Activated CD4-positive, alpha-beta memory T cell treated with anti-CD3 and anti-CD28 coated beads for 36 hours (primary cell): ENCODE measurements around the gene AMPD3. TPM values are rescaled to one million over a fixed set of nuclear protein-coding genes. Genes with fewer than 3 reads are reported as not detected.

Experiments used
- CTCF ChIA-PET: fragments of 350-600 bp; sonication (Branson Sonifier 250); formaldehyde crosslinking; loops from one replicate; lab custom pipeline; 2021; ENCODE audit warnings: antibody characterized with exemption, inconsistent platforms; lab: Charles Lee
- POLR2A ChIA-PET: fragments of 350-600 bp; sonication (Branson Sonifier 250); formaldehyde crosslinking; loops from one replicate; lab custom pipeline; 2021; ENCODE audit warnings: antibody characterized with exemption; lab: Charles Lee
- DNase-seq: peaks from one replicate; pipeline ENCODE4 v3.0.0-alpha.2; 2020
- H3K27ac Mint-ChIP-seq: one replicate; pipeline ENCODE4 v1.8.0; 2021; ENCODE audit warnings: mixed read lengths
- H3K27me3 Mint-ChIP-seq: one replicate; pipeline ENCODE4 v1.8.0; 2021; ENCODE audit warnings: mixed read lengths
- H3K36me3 Mint-ChIP-seq: one replicate; pipeline ENCODE4 v1.8.0; 2021; ENCODE audit warnings: mixed read lengths
- H3K4me1 Mint-ChIP-seq: one replicate; pipeline ENCODE4 v1.8.0; 2021; ENCODE audit warnings: low read depth, mixed read lengths
- H3K4me3 Mint-ChIP-seq: one replicate; pipeline ENCODE4 v1.8.0; 2021; ENCODE audit warnings: mild to moderate bottlenecking, mixed read lengths
- H3K9me3 Mint-ChIP-seq: one replicate; pipeline ENCODE4 v1.8.0; 2021; ENCODE audit warnings: mixed read lengths
- intact Hi-C: fragments of 100-400 bp; cut with micrococcal nuclease; formaldehyde crosslinking; loops from one replicate; pipeline ENCODE4 v1.15.1; 2023
- total RNA-seq, 2 experiments: library from RNA; stranded (reverse); gene quantifications; one replicate each; pipeline ENCODE4 v1.2.3, GENCODE V29; 2021

Gene AMPD3
- total RNA-seq, 2 experiments from 2014 or later = 25.5 to 25.7 TPM

DNA sequence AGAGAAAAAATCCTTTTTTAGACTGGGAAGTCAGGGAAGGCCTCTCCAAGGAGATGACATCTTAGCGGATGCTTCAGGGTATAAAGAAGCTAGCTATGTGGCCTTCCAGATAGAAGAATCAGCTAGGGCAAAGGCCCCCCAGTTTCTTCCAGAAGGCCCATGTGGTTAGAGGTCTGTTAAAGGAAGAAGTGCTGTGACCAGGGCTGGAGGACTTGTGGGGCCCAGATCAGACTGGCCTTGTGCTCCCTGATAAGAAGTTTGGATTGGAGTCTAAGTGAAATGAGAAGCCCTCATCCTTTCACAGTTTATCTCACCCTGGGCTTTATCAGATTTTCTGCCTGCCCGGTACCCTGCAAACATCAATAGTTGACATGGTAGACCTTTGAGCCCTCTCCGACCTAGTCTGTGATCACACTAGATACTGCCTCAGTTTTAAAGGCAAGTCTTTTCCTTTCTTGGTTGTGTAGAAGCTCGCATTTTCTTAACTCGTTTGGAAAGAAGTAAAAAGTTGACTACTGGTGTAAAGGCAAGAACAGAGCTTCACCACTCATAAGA lies 7.8 kb downstream of the AMPD3 start:
- H3K4me3 Mint-ChIP-seq = no peak overlapping the region
- no peaks in the 10 kb centered on the region for H3K9me3 Mint-ChIP-seq
- no peaks in the 10 kb centered on the region for H3K27me3 Mint-ChIP-seq
- CTCF ChIA-PET = interaction anchor here (0.6 kb wide), 2 partner anchors 134 to 1375 kb away, joined by 3 read pairs; no protein-coding TSS in a partner anchor
- DNase-seq = no peak
- peaks cover 33% of the 10 kb centered on the region for H3K36me3 Mint-ChIP-seq
- peaks cover 25% of the 10 kb centered on the region for H3K4me1 Mint-ChIP-seq
- POLR2A ChIA-PET = interaction anchor here (0.6 kb wide), 1 partner anchor 11 kb away, joined by 4 read pairs; no protein-coding TSS in a partner anchor
- intact Hi-C loops = no loop called here
- no peak overlapping the region for H3K27ac Mint-ChIP-seq

DNA sequence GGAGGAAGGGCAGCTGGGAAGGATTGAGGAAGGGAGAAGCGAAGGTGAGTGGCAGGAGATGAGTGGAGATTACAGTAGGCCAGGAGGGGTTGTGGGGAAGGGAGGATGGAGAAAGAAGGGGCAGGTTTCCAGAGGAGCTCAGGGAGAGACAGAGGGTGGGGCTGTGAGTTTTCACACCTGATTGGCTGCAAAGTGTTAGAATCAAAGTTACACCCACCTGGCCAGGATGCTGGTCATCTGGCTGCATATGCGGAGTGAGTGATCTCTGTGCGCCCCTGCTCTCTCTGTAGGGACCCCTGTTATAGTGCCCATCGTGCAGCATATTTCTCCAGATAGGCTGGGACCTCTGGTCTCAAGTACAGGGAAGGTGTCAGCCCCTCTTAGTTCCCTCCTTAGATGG lies 18.3 kb downstream of the AMPD3 start:
- Mint-ChIP-seq H3K4me1 (peaks cover 17% of the 10 kb centered on the region), H3K27ac (no peak overlapping the region), H3K4me3 (no peak overlapping the region), H3K27me3 (no peaks in the 10 kb centered on the region), H3K36me3 (peaks cover 11% of the 10 kb centered on the region), H3K9me3 (no peaks in the 10 kb centered on the region)
- POLR2A ChIA-PET = no interaction called here
- CTCF ChIA-PET = no interaction called here
- DNase-seq = no peak
- intact Hi-C loops = no loop called here

DNA sequence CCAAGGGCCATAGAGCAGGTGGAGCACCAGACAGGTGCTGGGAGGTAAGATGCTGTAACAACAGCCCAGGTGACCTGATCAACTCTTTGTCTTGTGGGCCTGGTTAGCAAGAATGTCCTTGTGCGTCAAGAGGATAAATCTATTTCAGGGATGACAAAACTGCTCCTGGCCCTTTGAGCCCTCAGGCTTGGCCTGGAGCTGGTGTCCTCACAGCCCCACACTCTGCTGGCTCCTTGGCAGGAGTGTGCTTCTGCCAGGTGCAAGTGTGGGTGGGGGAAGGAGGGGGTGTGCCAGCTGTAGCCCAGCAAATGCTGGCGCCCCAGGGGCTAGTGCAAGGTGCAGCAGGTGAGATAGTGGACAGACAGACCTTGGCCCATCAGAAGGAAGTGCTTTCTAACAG lies 19.5 kb downstream of the AMPD3 start:
- H3K27me3 Mint-ChIP-seq = no peaks in the 10 kb centered on the region
- H3K36me3 Mint-ChIP-seq = peaks cover 13% of the 10 kb centered on the region
- no peak for DNase-seq
- CTCF ChIA-PET = no interaction called here
- no peaks in the 10 kb centered on the region for H3K9me3 Mint-ChIP-seq
- intact Hi-C loops = no loop called here
- peaks cover 15% of the 10 kb centered on the region for H3K4me1 Mint-ChIP-seq
- POLR2A ChIA-PET = no interaction called here
- H3K4me3 Mint-ChIP-seq = no peak overlapping the region
- H3K27ac Mint-ChIP-seq = no peak overlapping the region

- CTCF ChIA-PET = interaction anchor here (0.7 to 1.7 kb wide), 2 partner anchors 12 to 62 kb away, joined by 3 to 5 read pairs; no protein-coding TSS in a partner anchor
- DNase-seq = no peak
- no peak overlapping the region for H3K27ac Mint-ChIP-seq
- H3K4me3 Mint-ChIP-seq = no peak overlapping the region
- POLR2A ChIA-PET = interaction anchor here (1.1 to 1.2 kb wide), 2 partner anchors 17 to 22 kb away, joined by 3 to 5 read pairs; partner anchors contain the start of gene AMPD3
- no peaks in the 10 kb centered on the region for H3K27me3 Mint-ChIP-seq
- H3K9me3 Mint-ChIP-seq = no peaks in the 10 kb centered on the region
- peaks cover 15% of the 10 kb centered on the region for H3K4me1 Mint-ChIP-seq
- H3K36me3 Mint-ChIP-seq = peaks cover 19% of the 10 kb centered on the region
- intact Hi-C loops = no loop called here
Observed at GRCh38 chr11:10476342-10476741, 21.3 kb downstream of the AMPD3 start.

GRCh38 chr11:10476927-10477689 lies 22.0 kb downstream of the AMPD3 start:
- Mint-ChIP-seq H3K27ac (no peak overlapping the region), H3K9me3 (no peaks in the 10 kb centered on the region), H3K4me3 (no peak overlapping the region), H3K4me1 (peaks cover 15% of the 10 kb centered on the region), H3K36me3 (peaks cover 19% of the 10 kb centered on the region), H3K27me3 (no peaks in the 10 kb centered on the region)
- ChIA-PET POLR2A (interaction anchor here (1.1 kb wide), 1 partner anchor 18 kb away, joined by 3 read pairs; no protein-coding TSS in a partner anchor), CTCF (interaction anchor here (1.7 kb wide), 1 partner anchor 11 kb away, joined by 5 read pairs; no protein-coding TSS in a partner anchor)
- intact Hi-C loops = no loop called here
- no peak for DNase-seq

- DNase-seq = no peak
- ChIA-PET CTCF (no interaction called here), POLR2A (no interaction called here)
- Mint-ChIP-seq H3K4me3 (no peak overlapping the region), H3K27me3 (no peaks in the 10 kb centered on the region), H3K4me1 (peaks cover 15% of the 10 kb centered on the region), H3K9me3 (no peaks in the 10 kb centered on the region), H3K36me3 (peaks cover 21% of the 10 kb centered on the region), H3K27ac (no peak overlapping the region)
- intact Hi-C loops = no loop called here
Observed at GRCh38 chr11:10477690-10478046, 22.6 kb downstream of the AMPD3 start.

GRCh38 chr11:10478066-10478465 lies 23.0 kb downstream of the AMPD3 start:
- Mint-ChIP-seq H3K27me3 (no peaks in the 10 kb centered on the region), H3K36me3 (peaks cover 21% of the 10 kb centered on the region), H3K4me3 (no peak overlapping the region), H3K27ac (peak overlapping the region; percentile 26), H3K9me3 (no peaks in the 10 kb centered on the region), H3K4me1 (peaks cover 15% of the 10 kb centered on the region)
- DNase-seq = no peak
- CTCF ChIA-PET = no interaction called here
- POLR2A ChIA-PET = no interaction called here
- intact Hi-C loops = no loop called here

DNA sequence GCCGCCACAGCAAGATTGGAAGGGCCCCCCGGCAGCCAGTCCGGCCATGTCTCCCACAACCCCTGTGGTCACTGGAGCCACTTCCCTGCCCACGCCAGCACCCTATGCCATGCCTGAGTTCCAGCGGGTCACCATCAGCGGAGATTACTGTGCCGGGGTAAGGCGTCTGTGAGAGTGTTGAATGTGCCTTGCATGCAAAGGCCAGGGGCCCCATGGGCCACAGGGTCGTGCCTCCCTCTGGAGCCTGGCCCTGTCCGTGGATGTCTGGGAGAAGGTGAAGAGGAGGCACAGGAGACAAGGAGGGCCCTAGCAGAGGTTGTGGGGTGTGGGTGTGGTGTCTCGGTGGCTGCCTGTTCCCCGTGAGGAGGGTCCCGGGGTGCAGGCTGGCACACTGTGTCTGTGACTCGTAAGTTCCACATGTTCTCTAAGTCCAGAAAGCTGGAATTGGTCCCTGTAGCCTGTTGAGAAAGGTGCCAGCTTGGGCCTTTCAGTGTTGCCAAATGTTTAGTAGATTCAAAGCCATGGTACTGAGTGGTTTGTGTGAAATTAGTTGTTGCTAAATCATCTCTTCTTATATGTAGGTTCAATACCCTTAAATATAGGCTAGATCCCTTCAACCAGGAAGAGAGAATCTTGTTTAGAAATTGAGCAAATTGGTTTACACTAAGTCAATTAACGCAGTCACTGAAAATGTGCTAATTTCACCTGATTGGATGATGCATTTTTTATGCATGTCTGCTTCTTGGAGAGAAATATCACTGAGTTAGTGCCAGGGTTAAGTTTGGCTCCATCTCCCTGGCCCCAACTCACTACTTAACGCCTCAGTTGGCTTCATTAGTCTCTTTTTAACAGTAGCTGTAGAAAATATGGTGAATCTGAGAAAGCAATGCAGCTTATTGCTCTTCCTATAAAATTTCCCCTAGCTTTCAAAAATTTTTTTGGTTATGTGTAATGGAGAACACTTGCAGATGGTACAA lies 23.8 kb downstream of the AMPD3 start:
- ChIA-PET CTCF (interaction anchor here (0.6 to 1.4 kb wide), 2 partner anchors 65 to 944 kb away, joined by 5 to 6 read pairs; no protein-coding TSS in a partner anchor), POLR2A (no interaction called here)
- no peak overlapping the region for H3K27ac Mint-ChIP-seq
- DNase-seq = no peak
- peaks cover 21% of the 10 kb centered on the region for H3K36me3 Mint-ChIP-seq
- intact Hi-C loops = no loop called here
- H3K27me3 Mint-ChIP-seq = no peaks in the 10 kb centered on the region
- no peaks in the 10 kb centered on the region for H3K9me3 Mint-ChIP-seq
- peaks cover 15% of the 10 kb centered on the region for H3K4me1 Mint-ChIP-seq
- H3K4me3 Mint-ChIP-seq = no peak overlapping the region

DNA sequence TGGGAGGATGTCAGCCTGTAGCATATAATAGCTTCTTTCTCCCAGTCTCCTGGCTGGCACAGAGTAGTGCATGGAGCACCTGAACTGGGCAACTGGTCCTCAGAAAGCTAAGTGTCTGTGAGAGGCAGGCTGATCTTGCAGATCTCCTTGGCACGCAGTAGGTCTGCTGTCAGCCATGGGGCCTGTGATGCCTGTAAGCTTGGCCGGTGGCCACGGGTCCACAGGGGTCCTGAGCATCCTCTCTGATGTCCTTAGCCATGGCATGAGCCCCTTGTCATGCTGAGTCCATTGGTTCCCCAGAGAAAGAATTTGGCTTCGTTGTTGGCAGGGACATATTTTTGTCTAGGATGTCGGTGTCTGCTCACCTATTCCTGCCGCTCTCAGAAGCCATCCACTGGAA lies 25.0 kb downstream of the AMPD3 start:
- ChIA-PET CTCF (interaction anchor here (1.1 to 1.4 kb wide), 3 partner anchors 25 to 74 kb away, joined by 4 to 6 read pairs (median 4); partner anchors contain the start of gene AMPD3), POLR2A (interaction anchor here (0.5 kb wide), 1 partner anchor 221 kb away, joined by 3 read pairs; no protein-coding TSS in a partner anchor)
- Mint-ChIP-seq H3K36me3 (peaks cover 22% of the 10 kb centered on the region), H3K4me3 (no peak overlapping the region), H3K9me3 (no peaks in the 10 kb centered on the region), H3K4me1 (peaks cover 15% of the 10 kb centered on the region), H3K27me3 (no peaks in the 10 kb centered on the region), H3K27ac (no peak overlapping the region)
- intact Hi-C loops = no loop called here
- DNase-seq = no peak

DNA sequence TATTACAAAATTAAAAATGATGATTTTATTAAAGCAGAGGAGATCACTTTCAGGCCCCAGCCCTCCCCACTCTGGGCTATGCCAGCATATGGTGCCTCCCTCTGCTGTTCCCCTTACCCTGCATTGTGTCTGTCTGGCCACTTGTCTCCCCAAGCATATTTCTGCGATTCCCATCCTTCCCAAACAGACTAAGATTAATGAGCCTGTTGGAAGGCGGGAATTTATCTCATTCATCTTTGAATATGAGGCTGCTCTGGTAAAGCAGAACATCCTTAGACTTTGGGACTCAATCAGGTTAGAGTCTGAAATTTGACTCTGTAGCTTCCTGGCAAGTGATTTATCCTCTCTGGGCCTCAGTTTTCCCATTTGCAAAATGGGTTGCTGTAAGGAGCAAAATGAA lies 25.7 kb downstream of the AMPD3 start:
- ChIA-PET POLR2A (no interaction called here), CTCF (interaction anchor here (1.1 to 1.3 kb wide), 2 partner anchors 26 to 61 kb away, joined by 3 to 4 read pairs; partner anchors contain the start of gene AMPD3)
- H3K36me3 Mint-ChIP-seq = peaks cover 18% of the 10 kb centered on the region
- no peak for DNase-seq
- intact Hi-C loops = no loop called here
- H3K4me3 Mint-ChIP-seq = no peak overlapping the region
- no peak overlapping the region for H3K27ac Mint-ChIP-seq
- H3K9me3 Mint-ChIP-seq = no peaks in the 10 kb centered on the region
- H3K27me3 Mint-ChIP-seq = no peaks in the 10 kb centered on the region
- peaks cover 15% of the 10 kb centered on the region for H3K4me1 Mint-ChIP-seq

DNA sequence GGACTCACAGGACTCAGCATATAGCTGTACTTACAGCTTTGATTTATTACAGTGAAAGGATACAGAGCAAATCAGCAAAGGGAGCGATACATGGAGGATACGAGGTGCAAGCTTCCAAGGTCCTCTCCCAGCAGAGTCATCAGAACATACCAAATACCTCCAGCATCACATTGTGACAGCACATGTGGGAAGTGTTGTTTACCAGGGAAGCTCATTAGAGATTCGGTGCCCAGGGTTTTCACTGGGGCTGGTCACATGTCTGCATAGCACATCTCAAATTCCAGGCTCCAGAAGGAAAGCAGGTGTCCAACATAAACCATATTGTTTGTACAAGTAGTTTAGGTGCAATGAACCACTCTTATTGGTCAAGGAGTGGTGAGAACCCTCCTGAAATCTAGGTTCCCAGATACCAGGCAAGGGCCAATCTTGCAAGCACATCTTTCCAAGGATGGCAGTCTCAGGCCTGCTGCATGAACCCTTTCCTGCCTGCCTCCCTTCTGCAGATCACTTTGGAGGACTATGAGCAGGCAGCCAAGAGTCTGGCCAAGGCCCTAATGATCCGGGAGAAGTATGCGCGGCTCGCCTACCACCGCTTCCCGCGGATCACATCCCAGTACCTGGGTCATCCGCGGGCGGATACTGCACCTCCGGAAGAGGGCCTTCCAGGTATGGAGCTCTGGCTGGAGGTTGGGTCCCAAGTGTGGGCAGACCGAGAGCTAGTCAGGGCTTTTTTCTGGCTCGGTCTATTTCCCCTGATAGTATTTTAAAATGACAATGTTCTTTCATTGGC lies 26.7 kb downstream of the AMPD3 start:
- H3K36me3 Mint-ChIP-seq = peaks cover 20% of the 10 kb centered on the region
- H3K27me3 Mint-ChIP-seq = no peaks in the 10 kb centered on the region
- H3K4me1 Mint-ChIP-seq = peaks cover 10% of the 10 kb centered on the region
- intact Hi-C loops = no loop called here
- H3K4me3 Mint-ChIP-seq = no peak overlapping the region
- POLR2A ChIA-PET = no interaction called here
- H3K27ac Mint-ChIP-seq = no peak overlapping the region
- no peak for DNase-seq
- CTCF ChIA-PET = interaction anchor here (1.1 kb wide), 1 partner anchor 60 kb away, joined by 3 read pairs; no protein-coding TSS in a partner anchor
- no peaks in the 10 kb centered on the region for H3K9me3 Mint-ChIP-seq
